ENCODE data around the gene LIMS1.

DNA sequence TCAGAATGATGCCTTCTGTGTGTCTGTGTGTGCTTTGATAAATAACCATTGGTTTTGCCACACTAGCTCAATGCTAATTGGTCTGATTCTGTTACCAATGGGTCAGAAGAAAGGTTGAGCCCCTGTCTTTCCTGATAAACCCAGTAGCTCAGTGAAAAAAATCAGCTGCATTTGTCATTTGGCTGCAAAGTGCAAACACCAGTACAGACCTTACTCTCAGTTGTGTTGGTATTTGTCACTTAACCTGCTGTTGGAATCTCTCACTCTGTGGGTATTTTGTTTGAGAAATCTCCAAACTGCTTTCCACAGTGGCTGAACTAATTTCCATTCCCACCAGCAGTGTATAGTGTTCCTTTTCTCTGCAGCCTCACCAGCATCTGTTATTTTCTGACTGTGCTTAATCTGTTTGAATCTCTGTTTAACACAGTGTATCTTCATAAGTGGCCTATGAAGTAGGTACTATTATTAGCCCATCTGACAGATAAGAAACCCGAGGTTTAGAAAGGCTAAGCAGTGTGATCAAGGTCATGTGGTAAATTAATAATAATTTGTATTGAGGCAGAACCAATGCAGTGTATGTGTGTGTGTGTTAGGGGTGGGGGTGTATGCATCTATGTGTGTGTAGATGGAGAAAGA lies 26.7 kb downstream of the LIMS1 start:
- TF ChIP-seq GATA2 (IDR thresholded peaks at IDR 0.05; ENCODE audit: low read depth, low read length) (no peak), GATA3 (IDR thresholded peaks at IDR 0.05; ENCODE audit: low read depth, low read length) (no peak)
